HT1080 (cell line): ENCODE data around the gene RELB. TPM values are rescaled to one million over a fixed set of nuclear protein-coding genes. Genes with fewer than 3 reads are reported as not detected.
"Not testable (repeated sequence)": the region's sequence is repeated elsewhere in the genome, so short reads cannot be mapped to it uniquely, and the experiment has no call there.

Experiments used
- DNase-seq: peaks from one replicate; pipeline ENCODE4 v3.0.0-alpha.2; 2015; ENCODE audit warnings: low read depth
- total RNA-seq: library from RNA; depleted of rRNA; stranded (reverse); fragments of >200 nt; shearing (Covaris generic); gene quantifications from 2 replicates; pipeline ENCODE4 v1.2.3, GENCODE V29; 2014

The RELB gene
- total RNA-seq, 1 experiment from 2014 or later = 3.2 TPM

GRCh38 chr19:44986389-44986788, 14.9 kb upstream of the RELB start:
- no peak for DNase-seq

GRCh38 chr19:44987148-44987675, 14.1 kb upstream of the RELB start:
- no peak for DNase-seq

GRCh38 chr19:44988273-44988672, 13.0 kb upstream of the RELB start:
- no peak for DNase-seq

- peak; percentile 43 for DNase-seq
These were observed 12.2 kb upstream of the RELB start for GRCh38 chr19:44988896-44989556.

- DNase-seq = no peak
These were observed 10.8 kb upstream of the RELB start for GRCh38 chr19:44990459-44990858.

GRCh38 chr19:44990966-44991365, 10.3 kb upstream of the RELB start:
- DNase-seq = no peak

GRCh38 chr19:44992336-44993163, 8.7 kb upstream of the RELB start:
- no peak for DNase-seq

- DNase-seq = no peak
These were observed 7.7 kb upstream of the RELB start for GRCh38 chr19:44993526-44993925.

- no peak for DNase-seq
These were observed 7.2 kb upstream of the RELB start for GRCh38 chr19:44993926-44994537.

- no peak for DNase-seq
These were observed 3.2 kb upstream of the RELB start for GRCh38 chr19:44998025-44998424.

GRCh38 chr19:44999131-44999925, 1.9 kb upstream of the RELB start:
- not testable (repeated sequence) for DNase-seq

GRCh38 chr19:45000665-45001064, 599 bp upstream of the RELB start:
- not testable (repeated sequence) for DNase-seq

GRCh38 chr19:45003485-45003884, 2.2 kb downstream of the RELB start:
- DNase-seq = no peak

GRCh38 chr19:45005787-45006186, 4.5 kb downstream of the RELB start:
- DNase-seq = no peak

- DNase-seq = no peak
These were observed 7.3 kb downstream of the RELB start for GRCh38 chr19:45008552-45008951.

GRCh38 chr19:45009625-45010255, 8.5 kb downstream of the RELB start:
- no peak for DNase-seq

GRCh38 chr19:45010306-45010705, 9.0 kb downstream of the RELB start:
- DNase-seq = no peak

GRCh38 chr19:45011959-45012358, 10.7 kb downstream of the RELB start:
- no peak for DNase-seq

GRCh38 chr19:45016388-45017314, 15.4 kb downstream of the RELB start:
- DNase-seq = peak; percentile 82

- no peak for DNase-seq
These were observed 17.9 kb downstream of the RELB start for GRCh38 chr19:45019187-45019586.
